Lung (tissue), 12 donors: ENCODE results near the gene TAPT1. TPM values are rescaled to one million over a fixed set of nuclear protein-coding genes. Genes with fewer than 3 reads are reported as not detected.

Experiments used
- ATAC-seq: fragments of 200-7000 bp; cut with Tn5 transposase; one replicate; pipeline ENCODE4 v1.9.1; 2020; ENCODE audit warnings: moderate number of reproducible peaks; ENCODE audit not compliant: insufficient read depth, low FRiP score
- DNase-seq, 3 donors: peaks; one replicate each; pipeline ENCODE4 v3.0.0-alpha.2; 2013 to 2017
- H3K27ac ChIP-seq, 2 donors: one replicate each; pipeline ENCODE4 v1.5.1; 2013; ENCODE audit warnings: mild to moderate bottlenecking in 2 of 2, moderate library complexity in 2 of 2, control low read depth in 1 of 2, inconsistent platforms in 1 of 2, low read depth in 1 of 2, low read length in 1 of 2
- H3K27me3 ChIP-seq, 3 donors: one replicate each; pipeline ENCODE4 v1.5.1; 2013; ENCODE audit warnings: low read length in 2 of 3; ENCODE audit not compliant: control insufficient read depth in 3 of 3, insufficient read depth in 3 of 3
- H3K36me3 ChIP-seq, 4 donors: one replicate each; pipeline ENCODE4 v1.5.1; 2013; ENCODE audit warnings: low read length in 4 of 4, mild to moderate bottlenecking in 1 of 4, moderate library complexity in 1 of 4; ENCODE audit not compliant: control insufficient read depth in 4 of 4, insufficient read depth in 4 of 4
- H3K4me1 ChIP-seq, 5 donors: one replicate each; pipeline ENCODE4 v1.5.1; 2013; ENCODE audit warnings: low read length in 5 of 5, mild to moderate bottlenecking in 2 of 5, moderate library complexity in 1 of 5; ENCODE audit not compliant: control insufficient read depth in 5 of 5, insufficient read depth in 5 of 5
- H3K4me3 ChIP-seq: one replicate; pipeline ENCODE4 v1.5.1; 2013; ENCODE audit warnings: mild to moderate bottlenecking, control low read depth, moderate library complexity
- H3K9ac ChIP-seq, 2 donors: one replicate each; pipeline ENCODE4 v1.5.1; 2013; ENCODE audit warnings: low read length in 2 of 2, control low read depth in 1 of 2; ENCODE audit not compliant: insufficient read depth in 1 of 2
- H3K9me3 ChIP-seq, 4 donors: one replicate each; pipeline ENCODE4 v1.5.1; 2013; ENCODE audit warnings: low read length in 3 of 4, mild to moderate bottlenecking in 1 of 4, moderate library complexity in 1 of 4; ENCODE audit not compliant: control insufficient read depth in 4 of 4, insufficient read depth in 3 of 4
- CTCF ChIP-seq: IDR thresholded peaks from 2 replicates; pipeline ENCODE4 v1.5.1; 2012; ENCODE audit warnings: mild to moderate bottlenecking; ENCODE audit errors: control extremely low read depth, extremely low read depth
- WGBS, 2 donors: extraction: QIAGEN DNeasy Blood & Tissue Kit; methylation state at CpG; one replicate each; pipeline ENCODE4 v1.1.7; 2013; 5-methylcytosine and 5-hydroxymethylcytosine counted together
- polyA plus RNA-seq, 2 donors: library from polyadenylated mRNA; stranded (reverse); fragments of 200-250 nt; gene quantifications; one replicate each; pipeline ENCODE4 v1.2.1, GENCODE V29; 2013
- total RNA-seq, 2 donors: library from RNA; depleted of rRNA in 1 of 2; stranded (reverse); fragments of >200 nt in 1 of 2; gene quantifications; one replicate each; pipeline ENCODE4 v1.2.1, GENCODE V29; 2014 to 2021
- donor health status: control.
- donor health status: control.
- donor health status: Bipolar disorder and iron deficiency.
- donor health status: healthy.
- donor health status: DM: yes; HTN: yes; CAD: no.

Gene TAPT1
- total and polyA plus RNA-seq, 4 donors = 13.8 to 102 (median 30.2) TPM

GRCh38 chr4:16206301-16206700 is 20.0 kb downstream of the TAPT1 start:
- H3K4me3 ChIP-seq = no peak overlapping the region
- peaks cover 0 to 10% (median 3%) of the 10 kb centered on the region in 4 donors for H3K36me3 ChIP-seq
- no peak for TF ChIP-seq CTCF
- H3K27me3 ChIP-seq = no peaks in the 10 kb centered on the region
- H3K9me3 ChIP-seq = no peaks in the 10 kb centered on the region
- no peak overlapping the region for H3K9ac ChIP-seq
- DNase-seq = no peak
- WGBS, 2 donors = 91 to 94% methylated on average over 5 of the region's 5 CpGs
- H3K27ac ChIP-seq = no peak overlapping the region
- peaks cover 0 to 7% (median 0%) of the 10 kb centered on the region in 5 donors for H3K4me1 ChIP-seq
- no peak for ATAC-seq

- no peaks in the 10 kb centered on the region for H3K9me3 ChIP-seq
- DNase-seq (no peak), ATAC-seq (peak; percentile 66)
- H3K4me3 ChIP-seq = no peak overlapping the region
- H3K4me1 ChIP-seq = peaks cover 0 to 7% (median 0%) of the 10 kb centered on the region in 5 donors
- no peaks in the 10 kb centered on the region for H3K27me3 ChIP-seq
- peaks cover 0 to 10% (median 4%) of the 10 kb centered on the region in 4 donors for H3K36me3 ChIP-seq
- WGBS, 2 donors = 64 to 67% methylated on average over 7 of the region's 7 CpGs
- H3K9ac ChIP-seq = no peak overlapping the region
- no peak for TF ChIP-seq CTCF
- no peak overlapping the region for H3K27ac ChIP-seq
Observed at GRCh38 chr4:16205298-16206164, 20.7 kb downstream of the TAPT1 start.

- Histone ChIP-seq H3K36me3 (peaks cover 3 to 9% (median 4%) of the 10 kb centered on the region in 4 donors), H3K9ac (no peak overlapping the region), H3K27me3 (no peaks in the 10 kb centered on the region), H3K9me3 (no peaks in the 10 kb centered on the region), H3K4me1 (peaks cover 0 to 7% (median 0%) of the 10 kb centered on the region in 5 donors), H3K4me3 (no peak overlapping the region), H3K27ac (no peak overlapping the region)
- no peak for TF ChIP-seq CTCF
- DNase-seq = no peak
- ATAC-seq = peak; percentile 50
- WGBS, 2 donors = 78 to 90% methylated on average over 3 of the region's 3 CpGs
Observed at GRCh38 chr4:16204505-16204904, 21.8 kb downstream of the TAPT1 start.
